NCI-H1105 treated with DMSO at 0.1 percent for 48 hours (cell line): ENCODE data around the gene TNRC6C.
A peak's percentile ranks its signal among the peaks of the same experiment; 100 is the strongest.

Experiments used
- DNase-seq: peaks from one replicate; lab custom pipeline; 2025; lab: John Stamatoyannopoulos, UW

TNRC6C gene

GRCh38 chr17:78125138-78125913 lies 166.8 kb downstream of the TNRC6C start:
- no peak for DNase-seq

GRCh38 chr17:78125976-78126894 lies 167.7 kb downstream of the TNRC6C start:
- DNase-seq: no peak

GRCh38 chr17:78126895-78127238 lies 168.4 kb downstream of the TNRC6C start:
- no peak for DNase-seq

GRCh38 chr17:78127239-78127887 lies 168.9 kb downstream of the TNRC6C start:
- DNase-seq: no peak

- no peak for DNase-seq
These were observed 169.5 kb downstream of the TNRC6C start for GRCh38 chr17:78127888-78128550.

GRCh38 chr17:78128551-78129350 lies 170.2 kb downstream of the TNRC6C start, which contains the start of gene TMC6:
Gene TMC6, minus strand, starts transcription at chr17:78128755. Its CDS starts 1,923 bp downstream, at chr17:78126832.
- peak; percentile 56 for DNase-seq

GRCh38 chr17:78129351-78130089 lies 171.0 kb downstream of the TNRC6C start:
- DNase-seq: no peak

- DNase-seq: no peak
These were observed 171.6 kb downstream of the TNRC6C start for GRCh38 chr17:78130090-78130436.

GRCh38 chr17:78130437-78131101 lies 172.1 kb downstream of the TNRC6C start, which contains the start of gene TMC8:
Gene TMC8, plus strand, starts transcription at chr17:78130771. Its CDS starts 818 bp downstream, at chr17:78131589.
- DNase-seq: no peak

- no peak for DNase-seq
These were observed 172.9 kb downstream of the TNRC6C start for GRCh38 chr17:78131172-78132083.

- no peak for DNase-seq
These were observed 173.7 kb downstream of the TNRC6C start for GRCh38 chr17:78132084-78132676.

- no peak for DNase-seq
These were observed 174.3 kb downstream of the TNRC6C start for GRCh38 chr17:78132767-78133178.

GRCh38 chr17:78133179-78133951 lies 174.9 kb downstream of the TNRC6C start:
- DNase-seq: no peak

- peak; percentile 1 for DNase-seq
These were observed 175.7 kb downstream of the TNRC6C start for GRCh38 chr17:78133971-78134898.

- no peak for DNase-seq
These were observed 176.4 kb downstream of the TNRC6C start for GRCh38 chr17:78134899-78135385.

GRCh38 chr17:78135858-78136500 lies 177.5 kb downstream of the TNRC6C start:
- no peak for DNase-seq
